Measurements from ENCODE around the gene CTNNA2.

Gene CTNNA2

GRCh38 chr2:79771493-79771892 lies 258.6 kb downstream of the CTNNA2 start:
- no peak for TF ChIP-seq FOXP2 (optimal IDR thresholded peaks at IDR 0.05; ENCODE audit: borderline replicate concordance, extremely low read depth, extremely low read length, insufficient read depth)
- TF ChIP-seq TAF1 (IDR thresholded peaks at IDR 0.05; ENCODE audit: borderline replicate concordance, insufficient read depth, low read length): no peak
- no peak for TF ChIP-seq REST (IDR thresholded peaks at IDR 0.05; ENCODE audit: insufficient read depth in 1 of 2, low read depth in 2 of 2, low read length in 2 of 2)

- TF ChIP-seq TAF1 (IDR thresholded peaks at IDR 0.05; ENCODE audit: borderline replicate concordance, insufficient read depth, low read length) (no peak), FOXP2 (optimal IDR thresholded peaks at IDR 0.05; ENCODE audit: borderline replicate concordance, extremely low read depth, extremely low read length, insufficient read depth) (no peak), REST (IDR thresholded peaks at IDR 0.05; ENCODE audit: insufficient read depth in 1 of 2, low read depth in 2 of 2, low read length in 2 of 2) (no peak), SIN3A (IDR thresholded peaks at IDR 0.05; ENCODE audit: borderline replicate concordance, insufficient read depth, low read length) (no peak), POLR2AphosphoS5 (IDR thresholded peaks at IDR 0.05; ENCODE audit: low read depth, low read length) (no peak)
Measured at GRCh38 chr2:79774016-79774415, 261.2 kb downstream of the CTNNA2 start.

GRCh38 chr2:79776461-79776860 lies 263.6 kb downstream of the CTNNA2 start:
- no peak for TF ChIP-seq SIN3A (IDR thresholded peaks at IDR 0.05; ENCODE audit: borderline replicate concordance, insufficient read depth, low read length)
- no peak for TF ChIP-seq POLR2AphosphoS5 (IDR thresholded peaks at IDR 0.05; ENCODE audit: low read depth, low read length)
- no peak for TF ChIP-seq REST (IDR thresholded peaks at IDR 0.05; ENCODE audit: insufficient read depth in 1 of 2, low read depth in 2 of 2, low read length in 2 of 2)
- TF ChIP-seq TAF1 (IDR thresholded peaks at IDR 0.05; ENCODE audit: borderline replicate concordance, insufficient read depth, low read length): no peak
- no peak for TF ChIP-seq FOXP2 (optimal IDR thresholded peaks at IDR 0.05; ENCODE audit: borderline replicate concordance, extremely low read depth, extremely low read length, insufficient read depth)

GRCh38 chr2:79780781-79781180 lies 267.9 kb downstream of the CTNNA2 start:
- TF ChIP-seq SIN3A (IDR thresholded peaks at IDR 0.05; ENCODE audit: borderline replicate concordance, insufficient read depth, low read length) (no peak), TAF1 (IDR thresholded peaks at IDR 0.05; ENCODE audit: borderline replicate concordance, insufficient read depth, low read length) (no peak), POLR2AphosphoS5 (IDR thresholded peaks at IDR 0.05; ENCODE audit: low read depth, low read length) (no peak), FOXP2 (optimal IDR thresholded peaks at IDR 0.05; ENCODE audit: borderline replicate concordance, extremely low read depth, extremely low read length, insufficient read depth) (no peak), REST (IDR thresholded peaks at IDR 0.05; ENCODE audit: insufficient read depth in 1 of 2, low read depth in 2 of 2, low read length in 2 of 2) (no peak)
